HEK293 (cell line): ENCODE measurements around the gene C20orf144.

Experiments used
- CTCF ChIA-PET: fragments of 350-600 bp; formaldehyde crosslinking; extraction: SDS; loops from one replicate; lab custom pipeline; 2021; ENCODE audit warnings: antibody characterized with exemption; lab: Yijun Ruan, JAX
- POLR2A ChIA-PET: fragments of 300-600 bp; formaldehyde crosslinking; extraction: SDS; loops from one replicate; lab custom pipeline; 2020; ENCODE audit warnings: antibody characterized with exemption, inconsistent platforms; lab: Yijun Ruan, JAX
- H3K27ac ChIP-seq: fragments of 200-500 bp; sonication (Bioruptor generic); 2 replicates; pipeline ENCODE4 v1.5.1; 2014; ENCODE audit warnings: low read depth, low read length, control low read depth, inconsistent platforms; ENCODE audit errors: extremely low read depth
- H3K36me3 ChIP-seq, 2 experiments: fragments of 200-500 bp in 1 of 2; sonication (Bioruptor generic) in 1 of 2; 1 replicate in 1 of 2; 2 replicates in 1 of 2; pipeline ENCODE4 v1.5.1; 2014 to 2017; ENCODE audit warnings: inconsistent platforms in 2 of 2, low read length in 2 of 2; ENCODE audit not compliant: control insufficient read depth in 2 of 2, insufficient read depth in 1 of 2
- H3K4me1 ChIP-seq: fragments of 200-500 bp; sonication (Bioruptor generic); 2 replicates; pipeline ENCODE4 v1.5.1; 2014; ENCODE audit warnings: mild to moderate bottlenecking, low read length, inconsistent platforms; ENCODE audit not compliant: control insufficient read depth, insufficient read depth
- H3K4me3 ChIP-seq: 2 replicates; pipeline ENCODE4 v1.5.1; 2011; ENCODE audit warnings: low read depth, mild to moderate bottlenecking, control low read depth, low read length, moderate library complexity
- H3K9me3 ChIP-seq: fragments of 200-500 bp; sonication (Bioruptor generic); 2 replicates; pipeline ENCODE4 v1.5.1; 2014; ENCODE audit warnings: low read depth, low read length, inconsistent platforms; ENCODE audit not compliant: control insufficient read depth, insufficient read depth
- GLIS1 ChIP-seq: fragments of 450-650 bp; formaldehyde crosslinking; IDR thresholded peaks from 2 replicates; pipeline ENCODE4 v1.5.1; 2016; ENCODE audit warnings: missing biosample characterization, missing genetic modification characterization
- KLF1 ChIP-seq: fragments of 450-650 bp; formaldehyde crosslinking; IDR thresholded peaks from 2 replicates; pipeline ENCODE4 v1.5.1; 2016; ENCODE audit warnings: missing biosample characterization, missing genetic modification characterization
- PRDM2 ChIP-seq: fragments of 450-650 bp; formaldehyde crosslinking; IDR thresholded peaks from 2 replicates; pipeline ENCODE4 v1.5.1; 2016; ENCODE audit warnings: missing biosample characterization, missing genetic modification characterization, borderline replicate concordance
- TCF7L2 ChIP-seq: IDR thresholded peaks from 2 replicates; pipeline ENCODE4 v1.6.1; 2011; ENCODE audit warnings: low read depth, mild to moderate bottlenecking, inconsistent platforms, low read length, moderate library complexity, borderline replicate concordance
- ZBTB10 ChIP-seq: fragments of 450-650 bp; formaldehyde crosslinking; IDR thresholded peaks from 2 replicates; pipeline ENCODE4 v1.5.1; 2016; ENCODE audit warnings: missing biosample characterization, missing genetic modification characterization
- ZBTB20 ChIP-seq: fragments of 450-650 bp; formaldehyde crosslinking; IDR thresholded peaks from 2 replicates; pipeline ENCODE4 v1.5.1; 2016; ENCODE audit warnings: missing biosample characterization, missing genetic modification characterization
- ZFP69B ChIP-seq: fragments of 450-650 bp; formaldehyde crosslinking; IDR thresholded peaks from 2 replicates; pipeline ENCODE4 v1.5.1; 2016; ENCODE audit warnings: missing biosample characterization, missing genetic modification characterization
- ZNF292 ChIP-seq: fragments of 450-650 bp; formaldehyde crosslinking; IDR thresholded peaks from 2 replicates; pipeline ENCODE4 v1.5.1; 2016; ENCODE audit warnings: low read depth, missing biosample characterization, missing genetic modification characterization, borderline replicate concordance
- ZNF37A ChIP-seq: fragments of 450-650 bp; IDR thresholded peaks from 2 replicates; pipeline ENCODE4 v1.5.1; 2018; ENCODE audit warnings: missing biosample characterization, missing genetic modification characterization
- ZNF404 ChIP-seq: fragments of 450-650 bp; formaldehyde crosslinking; IDR thresholded peaks from 2 replicates; pipeline ENCODE4 v1.5.1; 2017; ENCODE audit warnings: missing biosample characterization, missing genetic modification characterization
- ZNF624 ChIP-seq: fragments of 450-650 bp; formaldehyde crosslinking; IDR thresholded peaks from 2 replicates; pipeline ENCODE4 v1.5.1; 2017; ENCODE audit warnings: missing biosample characterization, missing genetic modification characterization
- ZNF664 ChIP-seq: fragments of 450-650 bp; formaldehyde crosslinking; IDR thresholded peaks from 2 replicates; pipeline ENCODE4 v1.5.1; 2016; ENCODE audit warnings: missing biosample characterization, missing genetic modification characterization
- ZNF677 ChIP-seq: fragments of 450-650 bp; IDR thresholded peaks from 2 replicates; pipeline ENCODE4 v1.5.0; 2018; ENCODE audit warnings: missing biosample characterization, mild to moderate bottlenecking, missing genetic modification characterization, moderate library complexity
- ZNF701 ChIP-seq: fragments of 450-650 bp; formaldehyde crosslinking; IDR thresholded peaks from 2 replicates; pipeline ENCODE4 v1.5.1; 2016; ENCODE audit warnings: missing biosample characterization, missing genetic modification characterization
- ZNF785 ChIP-seq: fragments of 450-650 bp; formaldehyde crosslinking; IDR thresholded peaks from 2 replicates; pipeline ENCODE4 v1.5.1; 2016; ENCODE audit warnings: missing biosample characterization, missing genetic modification characterization
- ZNF843 ChIP-seq: fragments of 450-650 bp; formaldehyde crosslinking; IDR thresholded peaks from 2 replicates; pipeline ENCODE4 v1.5.1; 2016; ENCODE audit warnings: missing biosample characterization, missing genetic modification characterization

Gene C20orf144

GRCh38 chr20:33656783-33657703 is 5.1 kb upstream of the C20orf144 start:
- Histone ChIP-seq H3K9me3 (no peaks in the 10 kb centered on the region), H3K4me1 (no peaks in the 10 kb centered on the region), H3K27ac (no peak overlapping the region), H3K36me3 (peaks cover 0 to 47% of the 10 kb centered on the region in 2 experiments; a peak in 1 of 3 replicates), H3K4me3 (no peak overlapping the region)
- CTCF ChIA-PET, result interaction anchor here (0.5 to 2.6 kb wide), 2 partner anchors 200 to 356 kb away, joined by 3 to 7 read pairs; no protein-coding TSS in a partner anchor
- TF ChIP-seq ZFP69B (tag by site-specific recombination) (no peak), KLF1 (tag by site-specific recombination) (no peak), ZNF664 (tag by site-specific recombination) (no peak), ZNF843 (tag by site-specific recombination) (no peak), ZNF624 (tag by site-specific recombination) (no peak), ZBTB10 (tag by site-specific recombination) (no peak), GLIS1 (tag by site-specific recombination) (no peak), ZNF292 (tag by site-specific recombination) (no peak)
- POLR2A ChIA-PET, result no interaction called here

- Histone ChIP-seq H3K4me1 (no peaks in the 10 kb centered on the region), H3K9me3 (no peaks in the 10 kb centered on the region), H3K36me3 (peaks cover 0 to 47% of the 10 kb centered on the region in 2 experiments; a peak in 1 of 3 replicates), H3K4me3 (no peak overlapping the region), H3K27ac (no peak overlapping the region)
- ChIA-PET CTCF (interaction anchor here (0.5 kb wide), 1 partner anchor 357 kb away, joined by 3 read pairs; no protein-coding TSS in a partner anchor), POLR2A (no interaction called here)
- peak; percentile 26; the same call in 1 of the 2 replicates for TF ChIP-seq ZBTB20 (tag by site-specific recombination)
- no peak for TF ChIP-seq ZNF37A (tag by site-specific recombination)
- TF ChIP-seq ZNF701, result no peak
Observed at GRCh38 chr20:33657704-33658095, 4.4 kb upstream of the C20orf144 start.

- Histone ChIP-seq H3K9me3 (no peaks in the 10 kb centered on the region), H3K4me3 (no peak overlapping the region), H3K36me3 (peaks cover 0 to 47% of the 10 kb centered on the region in 2 experiments; a peak in 1 of 3 replicates), H3K4me1 (no peaks in the 10 kb centered on the region), H3K27ac (no peak overlapping the region)
- ChIA-PET CTCF (no interaction called here), POLR2A (no interaction called here)
- TF ChIP-seq ZNF404 (tag by site-specific recombination), result no peak
- no peak for TF ChIP-seq ZNF677 (tag by site-specific recombination)
- no peak for TF ChIP-seq KLF1 (tag by site-specific recombination)
- TF ChIP-seq ZNF785, result no peak
- TF ChIP-seq PRDM2 (tag by site-specific recombination), result no peak
- TF ChIP-seq TCF7L2, result no peak
- TF ChIP-seq ZBTB10 (tag by site-specific recombination), result no peak
Observed at GRCh38 chr20:33658510-33658909, 3.6 kb upstream of the C20orf144 start.
